Measurements from ENCODE around the gene SGMS1. TPM values are rescaled to one million over a fixed set of nuclear protein-coding genes. Genes with fewer than 3 reads are reported as not detected.
"Not testable (repeated sequence)": the region's sequence is repeated elsewhere in the genome, so short reads cannot be mapped to it uniquely, and the experiment has no call there.

SGMS1 gene
- total RNA-seq, 5 donors from 2014 or later (not counting 1 experiment from before 2014, with no cell fraction given), result 28.4 to 39.7 (median 32.6) TPM

DNA sequence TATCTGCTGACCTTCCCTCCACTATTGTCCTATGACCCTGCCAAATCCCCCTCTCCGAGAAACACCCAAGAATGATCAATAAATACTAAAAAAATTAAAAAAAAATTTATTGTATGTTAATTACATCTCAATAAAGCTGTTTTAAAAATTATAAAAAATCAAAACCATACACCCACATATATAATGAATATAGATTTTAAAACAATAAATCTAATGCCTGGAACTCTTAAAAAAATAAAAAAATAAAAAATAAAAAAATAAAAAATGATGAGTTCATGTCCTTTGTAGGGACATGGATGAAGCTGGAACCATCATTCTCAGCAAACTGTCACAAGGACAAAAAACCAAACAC lies 267.3 kb downstream of the SGMS1 start:
- H3K9me3 Mint-ChIP-seq; H3K4me3 ChIP-seq (ENCODE audit: control insufficient read depth in 1 of 2, extremely low read depth in 1 of 2, low read length in 1 of 2); H3K9me3 ChIP-seq; H3K27ac ChIP-seq (ENCODE audit: low read length); ATAC-seq (replicated peaks in 1 of 4); POLR2A ChIA-PET; DNase-seq; H3K27ac Mint-ChIP-seq; H3K4me3 Mint-ChIP-seq; H3K4me1 ChIP-seq (ENCODE audit: control insufficient read depth in 1 of 2, extremely low read depth in 1 of 2, insufficient read depth in 2 of 2, low read length in 2 of 2); H3K27me3 Mint-ChIP-seq; H3K36me3 ChIP-seq (ENCODE audit: control insufficient read depth in 2 of 2, extremely low read depth in 1 of 2, insufficient read depth in 1 of 2, low read length in 1 of 2); H3K27me3 ChIP-seq (replicated peaks in 1 of 2; ENCODE audit: control insufficient read depth in 2 of 2, extremely low read depth in 1 of 2, insufficient read depth in 2 of 2, low read length in 1 of 2): not testable (repeated sequence)
- Mint-ChIP-seq H3K36me3 (peaks cover 26% of the 10 kb centered on the region), H3K4me1 (peaks cover 9 to 16% (median 15%) of the 10 kb centered on the region in 3 donors)
- no CpG with 5 or more reads among the region's 1 CpG for WGBS (ENCODE audit: insufficient coverage)
- CTCF ChIA-PET, result interaction anchor here in 1 of 2 donors (0.6 kb wide), 1 partner anchor 1117 kb away, joined by 3 read pairs; no protein-coding TSS in a partner anchor

DNA sequence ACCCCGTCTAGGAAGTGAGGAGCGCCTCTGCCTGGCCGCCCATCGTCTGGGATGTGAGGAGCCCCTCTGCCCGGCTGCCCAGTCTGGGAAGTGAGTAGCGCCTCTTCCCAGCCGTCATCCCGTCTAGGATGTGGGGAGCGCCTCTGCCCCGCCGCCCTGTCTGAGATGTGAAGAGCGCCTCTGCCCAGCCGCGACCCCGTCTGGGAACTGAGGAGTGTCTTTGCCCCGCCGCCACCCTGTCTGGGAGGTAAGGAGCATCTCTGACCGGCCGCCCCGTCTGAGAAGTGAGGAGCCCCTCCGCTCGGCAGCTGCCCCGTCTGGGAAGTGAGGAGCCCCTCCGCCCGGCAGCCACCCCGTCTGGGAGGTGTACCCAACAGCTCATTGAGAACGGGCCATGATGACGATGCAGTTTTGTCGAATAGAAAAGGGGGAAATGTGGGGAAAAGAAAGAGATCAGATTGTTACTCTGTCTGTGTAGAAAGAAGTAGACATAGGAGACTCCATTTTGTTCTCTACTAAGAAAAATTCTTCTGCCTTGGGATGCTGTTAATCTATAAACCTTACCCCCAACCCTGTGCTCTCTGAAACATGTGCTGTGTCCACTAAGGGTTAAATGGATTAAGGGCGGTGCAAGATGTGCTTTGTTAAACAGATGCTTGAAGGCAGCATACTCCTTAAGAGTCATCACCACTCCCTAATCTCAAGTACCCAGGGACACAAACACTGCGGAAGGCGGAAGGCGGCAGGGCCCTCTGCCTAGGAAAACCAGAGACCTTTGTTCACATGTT lies 267.9 kb downstream of the SGMS1 start:
- H3K27me3 Mint-ChIP-seq; H3K4me3 ChIP-seq (ENCODE audit: control insufficient read depth in 1 of 2, extremely low read depth in 1 of 2, low read length in 1 of 2); H3K27ac Mint-ChIP-seq; CTCF ChIA-PET; H3K9me3 ChIP-seq; H3K4me1 ChIP-seq (ENCODE audit: control insufficient read depth in 1 of 2, extremely low read depth in 1 of 2, insufficient read depth in 2 of 2, low read length in 2 of 2); H3K27ac ChIP-seq (ENCODE audit: low read length); H3K27me3 ChIP-seq (replicated peaks in 1 of 2; ENCODE audit: control insufficient read depth in 2 of 2, extremely low read depth in 1 of 2, insufficient read depth in 2 of 2, low read length in 1 of 2); POLR2A ChIA-PET; ATAC-seq (replicated peaks in 1 of 4); DNase-seq; H3K36me3 ChIP-seq (ENCODE audit: control insufficient read depth in 2 of 2, extremely low read depth in 1 of 2, insufficient read depth in 1 of 2, low read length in 1 of 2); H3K4me3 Mint-ChIP-seq: not testable (repeated sequence)
- Mint-ChIP-seq H3K4me1 (peaks cover 7 to 11% (median 10%) of the 10 kb centered on the region in 3 donors), H3K9me3 (peaks cover 0 to 11% (median 4%) of the 10 kb centered on the region in 3 donors), H3K36me3 (peaks cover 30% of the 10 kb centered on the region)
- 98% methylated on average over 11 of the region's 33 CpGs for WGBS (ENCODE audit: insufficient coverage)

DNA sequence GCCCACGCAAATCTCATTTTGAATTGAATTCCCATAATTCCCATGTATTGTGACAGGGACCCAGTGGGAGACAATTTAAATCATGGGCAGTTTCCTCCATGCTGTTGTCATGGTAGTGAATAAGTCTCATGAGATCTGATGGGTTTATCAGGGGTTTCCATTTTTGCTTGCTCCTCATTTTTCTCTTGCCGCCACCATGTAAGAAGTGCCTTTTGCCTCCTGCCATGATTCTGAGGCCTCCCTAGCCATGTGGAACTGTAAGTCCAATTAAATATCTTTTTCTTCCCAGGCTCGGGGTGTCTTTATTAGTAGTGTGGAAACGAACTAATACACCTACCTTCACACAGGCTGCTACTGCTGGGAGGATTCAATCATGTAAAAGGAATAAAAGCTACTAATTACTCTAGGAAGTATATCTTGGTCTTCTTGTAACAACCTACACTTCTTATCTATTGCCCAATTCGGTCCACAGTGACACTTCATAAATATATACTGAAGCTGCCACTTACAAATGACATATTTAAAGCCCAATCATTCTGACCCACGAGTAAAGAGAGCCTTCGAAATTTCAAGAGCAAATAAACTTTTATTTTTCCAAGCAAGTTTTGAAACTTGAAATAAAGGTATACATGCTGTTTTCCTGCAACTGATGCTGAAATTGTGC lies 272.1 kb downstream of the SGMS1 start:
- no peaks in the 10 kb centered on the region for H3K9me3 ChIP-seq
- POLR2A ChIA-PET, result no interaction called here
- no peak overlapping the region for H3K4me3 ChIP-seq (ENCODE audit: control insufficient read depth in 1 of 2, extremely low read depth in 1 of 2, low read length in 1 of 2)
- Mint-ChIP-seq H3K27me3 (no peaks in the 10 kb centered on the region), H3K27ac (no peak overlapping the region), H3K36me3 (peaks cover 52% of the 10 kb centered on the region), H3K9me3 (peaks cover 8 to 25% (median 16%) of the 10 kb centered on the region in 3 donors), H3K4me3 (no peak overlapping the region), H3K4me1 (peaks cover 19 to 27% (median 22%) of the 10 kb centered on the region in 3 donors)
- peaks cover 0 to 7% of the 10 kb centered on the region in 2 experiments for H3K4me1 ChIP-seq (ENCODE audit: control insufficient read depth in 1 of 2, extremely low read depth in 1 of 2, insufficient read depth in 2 of 2, low read length in 2 of 2)
- CTCF ChIA-PET, result no interaction called here
- no peaks in the 10 kb centered on the region for H3K36me3 ChIP-seq (ENCODE audit: control insufficient read depth in 2 of 2, extremely low read depth in 1 of 2, insufficient read depth in 1 of 2, low read length in 1 of 2)
- no peaks in the 10 kb centered on the region for H3K27me3 ChIP-seq (replicated peaks in 1 of 2; ENCODE audit: control insufficient read depth in 2 of 2, extremely low read depth in 1 of 2, insufficient read depth in 2 of 2, low read length in 1 of 2)
- no peak for ATAC-seq (replicated peaks in 1 of 4)
- DNase-seq, result no peak
- H3K27ac ChIP-seq (ENCODE audit: low read length), result no peak overlapping the region
- 100% methylated on average over 1 of the region's 7 CpGs for WGBS (ENCODE audit: insufficient coverage)

DNA sequence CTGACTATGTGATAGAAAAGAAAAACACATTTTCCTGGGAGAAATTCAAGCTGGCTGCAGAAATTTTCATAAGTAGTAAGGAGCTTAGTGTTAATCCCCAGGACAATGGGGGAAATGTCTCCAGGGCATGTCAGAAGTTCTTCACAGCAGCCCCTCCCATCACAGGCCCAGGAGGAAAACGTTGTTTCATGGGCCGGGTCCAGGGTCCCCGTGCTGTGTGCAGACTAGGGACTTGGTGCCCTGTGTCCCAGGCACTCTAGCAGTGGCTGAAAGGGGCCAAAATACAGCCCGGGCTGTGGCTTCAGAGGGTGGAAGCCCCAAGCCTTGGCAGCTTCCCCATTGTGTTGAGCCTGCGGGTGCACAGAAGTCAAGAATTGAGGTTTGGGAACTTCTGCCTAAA lies 273.4 kb downstream of the SGMS1 start:
- no peak overlapping the region for H3K4me3 Mint-ChIP-seq
- peaks cover 8 to 25% (median 16%) of the 10 kb centered on the region in 3 donors for H3K9me3 Mint-ChIP-seq
- DNase-seq, result no peak
- ATAC-seq (replicated peaks in 1 of 4), result no peak
- peaks cover 46% of the 10 kb centered on the region for H3K36me3 Mint-ChIP-seq
- H3K27ac Mint-ChIP-seq, result no peak overlapping the region
- Histone ChIP-seq H3K36me3 (ENCODE audit: control insufficient read depth in 2 of 2, extremely low read depth in 1 of 2, insufficient read depth in 1 of 2, low read length in 1 of 2) (no peaks in the 10 kb centered on the region), H3K4me3 (ENCODE audit: control insufficient read depth in 1 of 2, extremely low read depth in 1 of 2, low read length in 1 of 2) (no peak overlapping the region), H3K27ac (ENCODE audit: low read length) (no peak overlapping the region), H3K9me3 (no peaks in the 10 kb centered on the region), H3K4me1 (ENCODE audit: control insufficient read depth in 1 of 2, extremely low read depth in 1 of 2, insufficient read depth in 2 of 2, low read length in 2 of 2) (peaks cover 0 to 7% of the 10 kb centered on the region in 2 experiments), H3K27me3 (replicated peaks in 1 of 2; ENCODE audit: control insufficient read depth in 2 of 2, extremely low read depth in 1 of 2, insufficient read depth in 2 of 2, low read length in 1 of 2) (no peaks in the 10 kb centered on the region)
- ChIA-PET CTCF (no interaction called here), POLR2A (no interaction called here)
- 100% methylated on average over 4 of the region's 5 CpGs for WGBS (ENCODE audit: insufficient coverage)
- no peaks in the 10 kb centered on the region for H3K27me3 Mint-ChIP-seq
- peaks cover 19 to 27% (median 22%) of the 10 kb centered on the region in 3 donors for H3K4me1 Mint-ChIP-seq

DNA sequence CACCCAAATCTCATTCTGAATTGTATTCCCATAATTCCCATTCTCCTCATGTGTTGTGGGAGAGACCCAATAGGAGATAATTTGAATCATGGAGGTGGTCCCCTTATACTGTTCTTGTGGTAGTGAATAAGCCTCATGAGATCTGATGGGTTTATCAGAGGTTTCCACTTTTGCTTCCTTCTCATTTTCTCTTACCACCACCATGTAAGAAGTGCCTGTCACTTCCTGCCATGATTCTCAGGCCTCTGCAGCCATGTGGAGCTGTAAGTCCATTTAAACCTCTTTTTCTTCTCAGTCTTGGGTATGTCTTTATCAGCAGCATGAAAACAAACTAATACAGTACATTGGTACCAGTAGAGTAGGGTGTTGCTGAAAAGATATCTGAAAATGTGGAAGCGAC lies 274.2 kb downstream of the SGMS1 start:
- ChIA-PET POLR2A (no interaction called here), CTCF (no interaction called here)
- ATAC-seq (replicated peaks in 1 of 4) (no peak), DNase-seq (no peak)
- Mint-ChIP-seq H3K27ac (no peak overlapping the region), H3K27me3 (no peaks in the 10 kb centered on the region), H3K36me3 (peaks cover 41% of the 10 kb centered on the region), H3K4me3 (no peak overlapping the region), H3K9me3 (peaks cover 8 to 24% (median 16%) of the 10 kb centered on the region in 3 donors), H3K4me1 (peaks cover 19 to 27% (median 22%) of the 10 kb centered on the region in 3 donors)
- 100% methylated on average over 1 of the region's 1 CpG for whole genome bisulfite sequencing (ENCODE audit: insufficient coverage)
- peaks cover 0 to 7% of the 10 kb centered on the region in 2 experiments for H3K4me1 ChIP-seq (ENCODE audit: control insufficient read depth in 1 of 2, extremely low read depth in 1 of 2, insufficient read depth in 2 of 2, low read length in 2 of 2)
- no peak overlapping the region for H3K27ac ChIP-seq (ENCODE audit: low read length)
- H3K9me3 ChIP-seq, result no peaks in the 10 kb centered on the region
- H3K36me3 ChIP-seq (ENCODE audit: control insufficient read depth in 2 of 2, extremely low read depth in 1 of 2, insufficient read depth in 1 of 2, low read length in 1 of 2), result no peaks in the 10 kb centered on the region
- no peaks in the 10 kb centered on the region for H3K27me3 ChIP-seq (replicated peaks in 1 of 2; ENCODE audit: control insufficient read depth in 2 of 2, extremely low read depth in 1 of 2, insufficient read depth in 2 of 2, low read length in 1 of 2)
- H3K4me3 ChIP-seq (ENCODE audit: control insufficient read depth in 1 of 2, extremely low read depth in 1 of 2, low read length in 1 of 2), result no peak overlapping the region

DNA sequence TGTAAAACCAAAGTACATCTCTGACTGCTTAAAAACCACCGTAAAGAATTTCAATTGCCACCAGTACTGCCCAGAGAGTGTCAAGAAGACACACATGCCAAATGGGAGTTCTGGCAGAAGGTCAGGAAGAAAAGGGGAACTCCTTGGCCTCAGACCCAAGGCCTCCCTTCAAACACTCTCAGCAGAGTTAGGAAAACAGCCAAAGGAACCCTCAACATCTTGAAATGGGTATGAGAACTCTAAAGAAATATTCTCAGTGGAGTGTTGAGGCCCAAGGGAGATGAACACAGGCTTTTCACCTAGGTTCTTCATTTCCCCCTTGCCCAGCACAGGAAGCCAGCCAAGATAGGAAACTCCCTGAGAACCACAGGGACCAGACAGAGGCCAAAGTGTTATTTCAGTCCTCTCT lies 276.4 kb downstream of the SGMS1 start:
- Histone ChIP-seq H3K4me1 (ENCODE audit: control insufficient read depth in 1 of 2, extremely low read depth in 1 of 2, insufficient read depth in 2 of 2, low read length in 2 of 2) (peaks cover 0 to 7% of the 10 kb centered on the region in 2 experiments), H3K27me3 (replicated peaks in 1 of 2; ENCODE audit: control insufficient read depth in 2 of 2, extremely low read depth in 1 of 2, insufficient read depth in 2 of 2, low read length in 1 of 2) (no peaks in the 10 kb centered on the region), H3K4me3 (ENCODE audit: control insufficient read depth in 1 of 2, extremely low read depth in 1 of 2, low read length in 1 of 2) (no peak overlapping the region), H3K27ac (ENCODE audit: low read length) (no peak overlapping the region), H3K9me3 (no peaks in the 10 kb centered on the region), H3K36me3 (ENCODE audit: control insufficient read depth in 2 of 2, extremely low read depth in 1 of 2, insufficient read depth in 1 of 2, low read length in 1 of 2) (peaks cover 3 to 15% of the 10 kb centered on the region in 2 donors)
- ChIA-PET CTCF (no interaction called here), POLR2A (no interaction called here)
- no CpG with 5 or more reads among the region's 1 CpG for WGBS (ENCODE audit: insufficient coverage)
- peak in 1 of 35 experiments; percentile 15 for DNase-seq
- Mint-ChIP-seq H3K36me3 (peaks cover 53% of the 10 kb centered on the region), H3K4me1 (peaks cover 19 to 27% (median 22%) of the 10 kb centered on the region in 3 donors), H3K27ac (peak overlapping the region in 1 of 2 donors; percentile 15), H3K4me3 (no peak overlapping the region), H3K27me3 (no peaks in the 10 kb centered on the region), H3K9me3 (peaks cover 8 to 21% (median 16%) of the 10 kb centered on the region in 3 donors)
- ATAC-seq (replicated peaks in 1 of 4), result no peak
